TTC549 (cell line): ENCODE data around the gene DTX3.

Experiments
- FAIRE-seq: peaks from 2 replicates; lab custom pipeline; 2012; peaks lifted over from hg19 to GRCh38; lab: Jason Lieb, UNC

The DTX3 gene

DNA sequence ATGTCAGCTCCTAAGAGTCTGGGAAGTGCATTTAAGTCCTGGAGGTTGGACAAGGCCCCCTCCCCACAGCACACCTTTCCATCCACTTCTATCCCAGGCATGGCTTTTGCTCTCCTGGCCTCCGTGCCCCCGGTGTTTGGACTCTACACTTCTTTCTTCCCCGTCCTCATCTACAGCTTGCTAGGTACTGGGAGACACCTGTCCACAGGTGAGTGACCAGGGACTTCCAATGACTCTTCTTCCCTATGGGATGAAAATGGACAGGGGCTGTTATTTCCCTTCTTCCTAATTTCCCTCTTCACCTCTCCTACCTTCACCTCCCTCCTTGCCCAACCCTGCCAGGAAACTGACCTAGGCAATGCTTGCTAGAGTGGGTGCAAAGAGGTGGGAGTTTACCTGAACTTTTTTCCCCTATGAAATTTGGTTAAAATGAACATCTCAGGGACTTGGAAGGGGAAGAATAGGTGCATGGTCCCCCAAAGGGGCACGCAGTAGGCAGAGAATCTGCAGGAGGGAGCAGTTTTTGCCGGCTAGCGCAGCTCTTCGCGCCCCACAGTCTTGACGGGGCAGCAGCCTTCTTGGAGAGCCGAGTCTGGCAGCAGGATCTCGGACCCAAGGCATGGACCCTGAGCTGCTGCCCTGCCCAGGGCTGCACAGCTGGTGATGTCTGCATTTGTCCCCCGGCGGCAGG lies 15.8 kb downstream of the DTX3 start:
- FAIRE-seq, result no peak

DNA sequence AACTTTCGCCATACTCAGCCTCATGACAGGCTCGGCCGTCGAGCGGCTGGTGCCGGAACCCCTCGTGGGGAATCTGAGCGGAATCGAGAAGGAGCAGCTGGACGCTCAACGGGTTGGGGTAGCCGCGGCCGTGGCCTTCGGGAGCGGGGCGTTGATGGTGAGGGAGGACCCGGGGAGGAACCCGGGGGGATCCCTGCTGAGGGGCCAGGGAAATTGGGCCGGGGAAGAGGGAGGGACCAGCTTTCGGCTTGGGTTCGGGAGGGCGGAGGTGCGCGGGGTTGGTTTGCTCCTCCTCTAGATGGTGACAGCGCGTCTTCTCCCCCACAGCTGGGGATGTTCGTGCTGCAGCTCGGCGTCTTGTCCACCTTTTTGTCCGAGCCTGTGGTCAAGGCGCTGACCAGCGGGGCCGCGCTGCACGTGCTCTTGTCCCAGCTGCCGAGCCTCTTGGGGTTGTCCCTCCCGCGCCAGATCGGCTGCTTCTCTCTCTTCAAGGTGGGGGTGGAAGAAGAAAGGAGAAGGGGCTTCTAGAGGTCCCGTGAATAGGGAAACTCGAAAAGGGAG lies 16.4 kb downstream of the DTX3 start:
- FAIRE-seq, result no peak

DNA sequence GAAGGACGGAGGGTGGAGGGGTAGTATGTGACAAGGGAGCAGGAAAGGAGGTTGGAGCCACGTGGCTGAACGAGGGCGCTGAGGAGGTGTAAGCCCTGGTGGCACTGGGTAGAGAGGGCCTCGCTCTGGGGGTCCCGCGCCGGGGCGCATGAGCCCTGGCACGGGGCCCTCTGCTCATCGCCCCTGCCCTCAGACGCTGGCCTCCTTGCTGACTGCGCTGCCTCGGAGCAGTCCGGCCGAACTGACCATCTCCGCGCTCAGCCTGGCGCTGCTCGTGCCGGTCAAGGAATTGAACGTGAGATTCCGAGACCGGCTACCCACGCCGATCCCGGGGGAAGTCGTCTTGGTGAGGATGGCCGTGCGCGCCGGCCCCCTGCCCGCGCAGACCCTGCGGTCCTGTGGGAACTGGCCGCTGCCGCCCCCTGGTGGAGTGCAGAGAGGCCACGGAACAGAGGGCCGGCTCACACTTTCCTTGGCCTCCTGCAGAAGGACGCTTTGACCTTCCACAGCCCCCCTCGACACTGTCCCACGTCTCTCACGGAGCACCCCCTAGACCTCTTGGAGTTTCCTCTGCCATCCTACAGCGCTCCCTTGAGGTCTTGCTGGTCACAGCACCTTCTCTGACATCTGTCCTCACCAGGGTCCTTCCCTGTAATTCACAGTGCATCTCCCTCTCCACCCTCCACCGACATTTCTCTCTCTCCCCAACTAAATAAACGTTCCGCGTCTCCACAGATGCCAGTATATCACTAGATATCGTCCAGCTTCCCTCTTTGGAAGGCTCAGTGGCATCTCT lies 17.1 kb downstream of the DTX3 start:
- FAIRE-seq, result no peak

DNA sequence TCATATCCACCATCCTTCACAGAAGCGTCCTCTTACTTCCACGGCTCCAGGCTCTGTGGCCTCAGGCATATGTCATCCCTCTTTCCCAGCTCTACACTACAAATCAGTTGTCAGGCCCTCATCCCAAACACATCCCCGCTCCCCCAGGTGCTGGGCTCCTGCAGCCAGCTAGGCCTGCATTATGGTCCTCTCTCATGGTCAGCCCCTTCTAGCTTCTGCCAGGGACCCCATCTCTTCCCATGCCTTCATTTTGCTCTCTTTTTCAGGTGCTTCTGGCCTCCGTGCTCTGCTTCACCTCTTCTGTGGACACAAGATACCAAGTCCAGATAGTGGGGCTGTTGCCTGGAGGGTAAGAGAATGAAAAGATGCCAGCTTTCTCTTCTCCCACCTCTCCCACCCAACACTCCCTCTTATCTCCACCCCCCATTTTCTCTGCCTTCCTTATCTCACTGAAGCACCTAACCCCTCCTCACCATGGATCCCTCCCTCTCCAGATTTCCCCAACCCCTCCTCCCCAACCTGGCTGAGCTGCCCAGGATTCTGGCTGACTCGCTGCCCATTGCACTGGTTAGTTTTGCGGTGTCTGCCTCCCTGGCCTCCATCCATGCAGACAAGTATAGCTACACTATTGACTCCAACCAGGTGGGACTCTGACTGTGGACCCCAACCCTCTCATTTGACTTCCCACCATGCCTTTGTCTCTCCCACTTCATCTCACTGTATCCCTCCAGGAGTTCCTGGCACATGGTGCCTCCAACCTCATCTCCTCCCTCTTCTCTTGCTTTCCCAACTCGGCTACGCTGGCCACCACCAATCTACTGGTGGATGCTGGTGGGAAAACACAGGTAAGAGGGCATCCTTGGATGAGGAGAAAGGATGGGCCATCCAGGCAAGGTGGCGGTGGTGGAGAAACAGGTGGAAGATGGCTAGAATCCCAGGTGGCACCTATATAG lies 17.9 kb downstream of the DTX3 start:
- no peak for FAIRE-seq

DNA sequence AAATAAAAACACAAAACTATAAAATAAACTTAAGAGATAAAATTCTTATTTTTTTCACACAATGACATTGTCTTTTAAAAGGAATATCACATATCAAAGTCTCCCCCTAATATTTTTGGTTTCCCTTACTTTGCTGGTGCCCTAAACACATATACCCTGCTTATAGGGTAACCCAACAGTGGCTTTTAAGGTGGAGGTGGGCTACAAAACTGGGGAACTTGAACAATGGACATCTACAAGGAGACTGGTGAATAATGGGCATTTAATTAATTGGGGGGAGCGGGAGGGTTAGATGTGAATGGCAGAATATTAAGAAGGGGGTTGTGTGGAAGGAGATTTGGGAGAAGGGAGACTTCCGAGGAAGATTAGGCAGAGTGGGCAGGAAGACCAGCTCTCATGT lies 18.8 kb downstream of the DTX3 start:
- no peak for FAIRE-seq

DNA sequence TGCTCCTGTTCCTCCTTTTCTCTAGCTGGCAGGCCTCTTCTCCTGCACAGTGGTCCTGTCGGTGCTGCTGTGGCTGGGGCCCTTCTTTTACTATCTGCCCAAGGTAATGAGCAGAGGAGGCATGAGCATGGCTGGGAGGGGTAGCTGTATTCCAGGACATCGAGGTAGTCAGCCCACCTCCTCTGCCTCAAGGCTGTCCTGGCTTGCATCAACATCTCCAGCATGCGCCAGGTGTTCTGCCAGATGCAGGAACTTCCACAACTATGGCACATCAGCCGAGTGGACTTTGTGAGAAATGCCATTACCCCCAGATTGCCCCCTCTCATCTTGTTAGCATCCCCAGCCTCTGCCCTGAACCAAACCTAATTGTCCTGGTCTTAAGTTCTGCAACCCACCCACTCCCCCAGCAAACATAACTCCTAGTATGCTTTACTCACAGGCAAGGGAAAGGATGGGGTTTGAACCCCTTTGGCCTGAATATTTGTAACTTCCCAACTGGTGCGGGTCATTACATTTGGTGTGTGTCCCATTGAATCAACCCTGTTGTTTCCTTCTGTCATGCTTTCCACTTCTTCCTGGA lies 19.3 kb downstream of the DTX3 start:
- FAIRE-seq, result no peak

DNA sequence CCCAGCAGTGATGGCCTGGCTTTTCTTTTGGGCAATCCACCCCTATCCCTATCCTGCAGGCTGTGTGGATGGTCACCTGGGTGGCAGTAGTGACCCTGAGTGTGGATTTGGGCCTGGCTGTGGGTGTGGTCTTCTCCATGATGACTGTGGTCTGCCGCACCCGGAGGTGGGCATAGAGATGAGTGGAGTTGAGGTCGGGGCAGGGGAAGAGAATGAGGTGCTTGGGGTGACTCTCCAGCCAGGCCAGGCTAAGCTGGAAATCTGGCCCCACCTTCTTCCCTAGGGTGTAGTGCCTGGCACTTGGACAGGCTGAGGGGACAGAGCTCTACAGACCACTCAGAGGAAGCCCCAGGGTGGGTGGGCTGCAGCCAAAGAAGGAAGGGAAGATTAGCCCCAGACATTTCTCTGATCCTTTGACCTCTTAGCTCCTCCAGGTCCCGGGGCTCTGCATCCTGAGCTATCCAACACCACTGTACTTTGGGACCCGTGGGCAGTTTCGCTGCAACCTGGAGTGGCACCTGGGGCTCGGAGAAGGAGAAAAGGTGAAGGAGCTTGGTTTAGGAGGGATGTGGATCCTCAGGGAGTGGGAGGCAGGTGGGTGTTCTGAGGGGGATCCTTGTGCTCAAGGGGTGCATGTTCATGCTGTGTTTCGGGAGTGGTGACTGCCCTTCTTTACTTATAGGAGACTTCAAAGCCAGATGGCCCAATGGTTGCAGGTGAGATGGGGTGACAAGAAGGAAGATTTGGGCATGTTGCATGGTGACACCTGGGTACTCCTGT lies 20.0 kb downstream of the DTX3 start:
- FAIRE-seq, result no peak

DNA sequence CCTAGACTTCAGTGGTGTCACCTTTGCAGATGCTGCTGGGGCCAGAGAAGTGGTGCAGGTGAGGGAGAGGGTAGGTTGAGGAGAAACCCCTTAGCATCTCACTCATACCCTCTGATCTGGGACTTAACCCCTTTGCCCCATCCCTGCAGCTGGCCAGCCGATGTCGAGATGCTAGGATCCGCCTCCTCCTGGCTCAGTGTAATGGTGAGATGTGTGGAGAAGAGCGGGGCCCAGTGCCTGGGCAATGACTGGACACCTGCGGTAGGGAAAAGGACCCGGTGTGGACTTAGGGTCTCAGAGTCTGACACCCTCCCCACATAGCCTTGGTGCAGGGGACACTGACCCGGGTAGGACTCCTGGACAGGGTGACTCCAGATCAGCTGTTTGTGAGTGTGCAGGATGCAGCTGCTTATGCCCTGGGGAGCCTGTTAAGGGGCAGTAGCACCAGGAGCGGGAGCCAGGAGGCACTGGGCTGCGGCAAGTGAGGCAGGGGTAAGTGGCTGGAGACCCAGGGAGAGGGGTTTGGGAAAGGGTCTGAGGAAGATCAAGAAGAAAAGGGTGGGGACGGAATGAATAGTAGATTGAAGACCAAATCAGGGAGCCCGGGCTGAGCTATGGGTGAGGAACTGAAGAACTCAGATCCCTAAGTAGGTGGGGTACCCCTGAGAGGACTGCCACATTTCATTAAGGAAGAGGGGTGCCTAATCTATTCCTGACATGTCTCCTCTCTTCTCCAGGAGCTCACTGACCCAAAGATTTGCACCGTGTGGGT lies 20.8 kb downstream of the DTX3 start:
- FAIRE-seq, result no peak

DNA sequence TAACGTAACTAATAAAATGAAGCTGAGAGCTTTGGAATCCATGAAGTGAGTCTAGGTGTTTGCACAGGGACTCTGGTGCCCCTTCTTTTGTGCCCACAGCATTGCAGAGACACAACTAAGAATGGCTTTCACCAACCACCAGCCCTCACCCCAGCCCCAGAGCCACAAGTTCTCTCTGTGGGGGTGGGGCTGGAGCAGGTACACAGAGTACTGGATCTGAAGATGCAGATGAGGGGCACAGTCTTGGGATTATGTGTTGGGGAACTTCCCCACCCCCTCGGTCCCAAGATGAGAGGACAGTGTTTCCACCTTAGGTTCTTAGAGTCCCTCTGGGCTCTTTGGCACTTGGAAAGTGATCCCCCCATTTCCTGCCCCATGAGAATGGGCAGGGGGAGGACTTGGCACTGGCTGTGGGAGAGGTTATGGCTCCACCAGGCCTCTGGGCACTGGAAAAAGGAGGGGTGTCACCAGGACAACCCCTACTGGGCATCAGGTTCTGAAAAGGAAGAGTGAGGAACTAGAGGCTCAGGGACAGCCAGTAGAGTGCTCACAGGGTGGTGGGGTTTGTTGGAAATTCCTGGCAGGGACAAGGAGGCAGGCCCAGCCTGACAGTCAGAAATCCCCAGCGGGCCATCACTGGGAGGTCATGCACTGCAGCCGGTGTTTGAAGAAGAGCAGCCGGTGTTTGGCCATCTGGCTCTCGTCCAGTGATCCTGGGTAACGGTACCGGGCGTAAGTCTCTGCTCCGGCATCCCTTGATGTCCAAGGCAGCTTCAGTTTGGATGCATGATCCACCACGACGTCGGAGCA lies 21.7 kb downstream of the DTX3 start:
- FAIRE-seq, result no peak

DNA sequence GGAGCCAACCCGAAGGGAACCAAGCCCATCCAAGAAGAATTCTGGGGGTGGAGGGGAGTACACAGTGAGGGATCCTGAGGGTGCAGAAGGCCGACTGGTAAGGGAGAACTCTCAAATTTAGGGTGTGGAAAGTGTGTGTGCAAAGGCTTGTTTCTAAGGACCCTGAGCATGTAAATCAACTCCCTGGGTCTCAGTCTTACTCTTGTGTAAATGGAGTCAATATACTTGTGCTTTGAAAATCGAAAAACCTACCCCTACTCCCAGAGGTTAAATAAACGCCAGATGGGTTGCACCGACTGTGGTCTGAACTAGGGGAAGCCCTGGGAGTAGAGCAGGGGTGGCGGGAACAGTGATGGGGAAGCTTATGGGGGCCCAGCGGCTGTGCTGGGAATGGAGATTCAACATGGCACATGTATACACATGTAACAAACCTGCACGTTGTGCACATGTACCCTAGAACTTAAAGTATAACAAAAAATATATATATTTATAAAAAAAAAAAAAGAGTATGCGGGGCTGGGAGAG lies 22.4 kb downstream of the DTX3 start:
- FAIRE-seq, result no peak

DNA sequence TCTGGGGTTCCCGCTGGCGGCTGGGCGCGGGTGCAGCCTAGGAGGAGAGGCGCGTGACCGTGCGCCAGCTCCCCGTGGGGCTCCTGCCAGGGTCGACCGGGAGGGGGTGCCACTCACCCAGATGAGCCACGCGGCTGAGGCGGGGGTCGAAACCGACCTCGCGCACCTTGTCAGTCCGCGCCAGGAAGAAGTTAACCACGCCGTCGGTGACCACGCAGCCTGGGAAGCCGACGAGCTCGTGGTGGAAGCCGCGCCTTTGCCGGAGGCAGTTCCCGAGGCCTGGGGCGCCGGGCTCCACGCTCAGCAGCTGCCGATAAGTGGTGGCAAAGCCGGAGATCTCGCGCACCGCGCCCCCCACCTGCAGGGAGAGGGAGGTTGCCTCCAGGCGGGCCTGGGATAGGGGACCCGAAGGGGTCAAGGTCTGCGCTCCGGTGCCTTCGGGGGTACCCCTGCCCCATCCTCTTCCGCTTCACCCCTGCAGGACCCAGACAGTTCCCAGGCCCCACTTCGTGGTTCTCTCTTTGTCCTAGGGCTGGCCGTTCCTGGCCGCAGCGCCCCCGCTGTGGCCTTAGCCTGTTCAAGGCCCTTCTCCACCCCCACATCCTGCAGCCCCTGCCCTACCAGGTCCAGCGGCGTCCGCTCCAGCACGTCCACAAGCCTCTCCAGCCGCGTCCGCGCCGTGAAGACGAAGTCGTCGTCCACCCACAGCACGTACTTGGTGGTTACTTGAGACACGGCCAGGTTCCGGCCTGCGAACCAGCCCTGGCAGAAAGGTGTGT lies 23.1 kb downstream of the DTX3 start:
- FAIRE-seq, result no peak

DNA sequence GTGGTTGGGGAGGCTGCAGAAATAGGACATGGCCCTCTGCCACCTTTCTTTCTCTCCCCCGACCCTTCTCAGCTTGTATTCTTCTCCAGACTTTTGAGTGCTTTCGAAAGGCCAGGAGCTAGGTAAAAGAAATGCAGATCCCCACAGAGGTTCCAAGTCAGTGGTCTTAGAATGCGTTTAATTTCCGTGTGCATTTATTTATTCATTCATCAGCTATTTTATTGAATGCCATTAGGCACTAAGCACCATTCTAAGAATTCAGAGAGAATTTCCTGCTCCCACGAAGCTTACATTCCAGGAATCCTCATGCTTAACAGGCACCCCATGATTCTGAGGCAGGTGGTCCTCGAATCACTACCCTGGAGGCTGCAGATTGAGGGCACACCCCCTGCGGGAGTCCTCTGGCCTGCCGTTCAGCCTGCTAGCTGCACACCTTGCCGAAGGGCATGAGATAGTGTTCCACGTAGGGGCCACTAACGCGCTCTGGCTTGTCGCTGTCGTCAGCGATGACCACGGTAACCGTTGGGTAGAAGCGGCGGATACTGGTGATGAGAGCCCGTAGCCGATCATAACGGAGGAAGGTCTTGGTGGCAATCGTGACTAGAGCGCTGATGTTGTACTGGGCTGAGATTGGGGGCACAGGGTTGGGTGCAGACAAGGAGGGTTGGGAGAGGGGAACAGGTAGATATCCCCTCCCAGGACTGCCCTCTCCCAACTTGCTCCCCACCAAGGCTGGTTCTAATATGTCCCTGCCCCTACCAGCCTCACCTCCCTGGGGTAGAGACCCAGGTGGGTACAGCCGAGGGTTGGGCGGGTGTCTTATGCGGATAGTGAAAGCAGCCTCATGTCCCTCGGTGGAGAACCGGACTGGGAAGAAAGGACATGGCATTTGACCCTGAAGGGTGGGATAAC lies 23.9 kb downstream of the DTX3 start:
- no peak for FAIRE-seq

DNA sequence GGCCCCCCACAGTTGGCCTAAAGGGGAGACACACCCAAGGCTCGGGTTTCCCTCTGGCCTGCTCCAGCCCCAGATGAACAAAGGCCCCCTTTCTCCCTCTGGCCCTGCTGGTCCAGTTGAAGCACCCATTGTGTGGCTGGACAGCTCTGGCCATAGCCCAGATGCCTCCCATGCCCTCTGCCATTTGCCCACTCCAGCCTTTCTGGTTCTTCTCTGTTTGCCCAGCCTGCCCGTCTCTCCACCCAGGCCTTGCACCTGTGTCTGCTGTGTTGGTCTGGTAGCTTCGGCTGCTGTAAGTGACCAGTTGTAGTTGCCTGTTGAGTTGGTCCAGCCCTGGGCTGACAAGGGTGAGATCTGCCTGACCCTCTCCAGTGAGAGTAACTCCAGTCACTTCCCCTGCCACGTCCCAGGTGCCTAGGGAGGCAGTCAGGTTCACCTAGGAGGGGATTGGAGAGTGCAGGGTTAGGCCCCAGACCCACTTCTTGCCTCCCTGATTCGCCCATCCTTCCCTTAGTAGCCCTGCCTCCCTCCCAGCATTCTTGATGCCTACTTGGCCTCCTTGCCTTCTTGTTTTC lies 25.4 kb downstream of the DTX3 start:
- no peak for FAIRE-seq

DNA sequence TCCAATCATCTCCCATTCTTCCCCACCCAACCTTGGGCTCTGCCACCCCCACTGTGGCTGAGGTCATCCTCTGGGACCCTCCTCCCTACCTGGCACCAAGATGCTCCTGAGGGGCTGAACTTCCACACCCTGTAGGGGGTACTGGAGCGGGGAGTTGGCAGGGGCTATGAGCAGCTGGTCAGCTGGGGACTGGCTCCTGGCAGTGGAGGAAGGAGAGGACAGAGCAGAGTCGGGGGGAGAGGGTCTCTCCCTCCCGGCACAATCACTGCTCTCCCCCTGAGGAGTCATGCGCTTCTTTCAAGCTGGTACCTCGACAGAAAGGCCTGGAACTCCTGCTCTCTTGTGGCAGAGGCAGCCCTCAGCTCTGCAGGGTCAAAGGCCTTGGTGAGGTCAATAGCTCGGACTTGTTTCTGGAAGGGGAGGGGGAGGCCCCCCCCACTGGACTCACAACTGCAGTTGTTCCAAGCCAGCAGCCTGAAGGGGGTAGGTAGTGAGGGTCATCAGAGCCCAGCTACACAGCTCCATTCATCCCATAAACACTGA lies 26.3 kb downstream of the DTX3 start:
- FAIRE-seq, result no peak

DNA sequence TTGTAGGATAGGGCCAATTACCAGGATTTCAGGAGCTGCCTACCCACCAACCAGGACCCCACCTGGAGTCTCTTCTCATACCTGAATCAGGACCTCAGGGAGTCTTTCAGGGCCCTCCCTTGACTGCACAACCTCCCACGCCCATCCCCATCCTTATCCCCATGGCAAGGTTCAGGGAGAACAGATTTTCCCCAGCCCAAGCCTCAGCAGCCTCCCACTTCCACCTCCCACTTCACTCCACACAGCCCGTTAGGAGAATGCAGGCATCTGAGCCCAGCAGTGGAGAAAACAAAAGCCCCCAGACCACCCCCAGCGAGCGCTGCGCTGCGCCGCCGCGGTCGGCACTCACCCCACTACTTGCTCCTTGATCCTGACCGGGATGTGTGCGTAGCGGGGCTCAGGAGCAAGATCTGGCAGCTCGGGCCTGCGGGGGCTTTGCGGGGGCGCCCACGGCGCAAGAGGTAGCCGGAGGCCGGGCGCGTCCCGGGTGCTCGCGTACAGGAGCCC lies 27.0 kb downstream of the DTX3 start:
- no peak for FAIRE-seq
